Hepatocyte (in vitro differentiated cells): Measurements from ENCODE around the gene CCDC60.
A peak's percentile ranks its signal among the peaks of the same experiment; 100 is the strongest.

Experiments
- CTCF ChIP-seq: fragments of 200-600 bp; sonication (generic); IDR thresholded peaks from 2 replicates; pipeline ENCODE4 v1.5.1; 2016; ENCODE audit warnings: antibody characterized with exemption, mild to moderate bottlenecking; ENCODE audit not compliant: poor library complexity
- EZH2 ChIP-seq: fragments of 200-600 bp; sonication (generic); IDR thresholded peaks from 2 replicates; pipeline ENCODE4 v1.6.1; 2016; ENCODE audit warnings: antibody characterized with exemption, mild to moderate bottlenecking, borderline replicate concordance
- EZH2phosphoT487 ChIP-seq: fragments of 200-600 bp; sonication (generic); IDR thresholded peaks from one replicate; pipeline ENCODE4 v1.6.1; 2018; ENCODE audit warnings: antibody characterized with exemption, mild to moderate bottlenecking, low read depth, moderate library complexity; ENCODE audit not compliant: unreplicated experiment, severe bottlenecking

- TF ChIP-seq CTCF (peak; percentile 89), EZH2phosphoT487 (no peak), EZH2 (no peak)
Measured at GRCh38 chr12:119412811-119413794, 78.6 kb downstream of the CCDC60 start.
